ENCODE data around the gene TBX15. TPM values are rescaled to one million over a fixed set of nuclear protein-coding genes. Genes with fewer than 3 reads are reported as not detected.
A peak's percentile ranks its signal among the peaks of the same experiment; 100 is the strongest.
"Not testable (repeated sequence)": the region's sequence is repeated elsewhere in the genome, so short reads cannot be mapped to it uniquely, and the experiment has no call there.

The TBX15 gene
- total RNA-seq, 1 donor from 2014 or later, result 0.43 TPM

- DNase-seq (no peak), ATAC-seq (ENCODE audit: poor library complexity) (no peak)
- intact Hi-C loops (cut with DNase I), result no loop called here
Measured at GRCh38 chr1:118973531-118974137, 14.5 kb downstream of the TBX15 start.

- ATAC-seq (ENCODE audit: poor library complexity), result no peak
- no peak for DNase-seq
Measured at GRCh38 chr1:118973032-118973431, 15.1 kb downstream of the TBX15 start.

GRCh38 chr1:118970451-118970850 lies 17.7 kb downstream of the TBX15 start:
- DNase-seq, result no peak
- no peak for ATAC-seq (ENCODE audit: poor library complexity)
- intact Hi-C loops (cut with DNase I), result no loop called here

More at GRCh38 chr1:118973032-118973431, 15.1 kb downstream of the TBX15 start:
- intact Hi-C loops (cut with DNase I), result no loop called here

GRCh38 chr1:118963456-118964430 lies 24.4 kb downstream of the TBX15 start:
- ATAC-seq (ENCODE audit: poor library complexity) (peak; percentile 73), DNase-seq (no peak)
- intact Hi-C loops (cut with DNase I), result no loop called here

GRCh38 chr1:118963138-118963455 lies 25.0 kb downstream of the TBX15 start:
- intact Hi-C loops (cut with DNase I), result no loop called here
- no peak for ATAC-seq (ENCODE audit: poor library complexity)
- DNase-seq, result no peak

- ATAC-seq (ENCODE audit: poor library complexity), result no peak
- intact Hi-C loops (cut with DNase I), result no loop called here
- no peak for DNase-seq
Measured at GRCh38 chr1:118961156-118961555, 27.0 kb downstream of the TBX15 start.

- intact Hi-C loops (cut with DNase I), result no loop called here
- peak; percentile 54 for DNase-seq
- ATAC-seq (ENCODE audit: poor library complexity), result peak; percentile 85
Measured at GRCh38 chr1:118960567-118961136, 27.5 kb downstream of the TBX15 start.

GRCh38 chr1:118960026-118960561 lies 28.0 kb downstream of the TBX15 start:
- ATAC-seq (ENCODE audit: poor library complexity), result no peak
- intact Hi-C loops (cut with DNase I), result no loop called here

GRCh38 chr1:118958937-118959631 lies 29.1 kb downstream of the TBX15 start:
- ATAC-seq (ENCODE audit: poor library complexity) (no peak), DNase-seq (no peak)
- intact Hi-C loops (cut with DNase I), result no loop called here

More at GRCh38 chr1:118960026-118960561, 28.0 kb downstream of the TBX15 start:
- DNase-seq, result no peak

GRCh38 chr1:118958140-118958539 lies 30.0 kb downstream of the TBX15 start:
- intact Hi-C loops (cut with DNase I), result no loop called here
- ATAC-seq (ENCODE audit: poor library complexity) (no peak), DNase-seq (no peak)

GRCh38 chr1:118957579-118957978 lies 30.6 kb downstream of the TBX15 start:
- ATAC-seq (ENCODE audit: poor library complexity); intact Hi-C loops (cut with DNase I); DNase-seq: not testable (repeated sequence)

- ATAC-seq (ENCODE audit: poor library complexity) (no peak), DNase-seq (no peak)
- intact Hi-C loops (cut with DNase I), result no loop called here
Measured at GRCh38 chr1:118954301-118954905, 33.7 kb downstream of the TBX15 start.

- intact Hi-C loops (cut with DNase I), result no loop called here
- ATAC-seq (ENCODE audit: poor library complexity) (no peak), DNase-seq (no peak)
Measured at GRCh38 chr1:118951270-118951936, 36.7 kb downstream of the TBX15 start.

GRCh38 chr1:118949315-118949714 lies 38.8 kb downstream of the TBX15 start:
- DNase-seq, result no peak
- intact Hi-C loops (cut with DNase I), result no loop called here
- no peak for ATAC-seq (ENCODE audit: poor library complexity)

GRCh38 chr1:118948846-118949245 lies 39.3 kb downstream of the TBX15 start:
- intact Hi-C loops (cut with DNase I), result no loop called here
- DNase-seq (no peak), ATAC-seq (ENCODE audit: poor library complexity) (no peak)

- no peak for DNase-seq
- no peak for ATAC-seq (ENCODE audit: poor library complexity)
- intact Hi-C loops (cut with DNase I), result no loop called here
Measured at GRCh38 chr1:118948351-118948750, 39.8 kb downstream of the TBX15 start.

- DNase-seq (no peak), ATAC-seq (ENCODE audit: poor library complexity) (no peak)
- intact Hi-C loops (cut with DNase I), result no loop called here
Measured at GRCh38 chr1:118947790-118948189, 40.4 kb downstream of the TBX15 start.
